ENCODE data around the gene TGM1. TPM values are rescaled to one million over a fixed set of nuclear protein-coding genes. Genes with fewer than 3 reads are reported as not detected.

TGM1 gene
- total RNA-seq, 1 experiment from 2014 or later: 2.9 TPM

- H4K8ac ChIP-seq (replicated peaks; ENCODE audit: insufficient read length, low read depth, low read length): no peak overlapping the region
- no peak overlapping the region for H2BK12ac ChIP-seq (ENCODE audit: insufficient read length, low read depth, low read length)
- H2AK5ac ChIP-seq (ENCODE audit: insufficient read length, low read length): no peak overlapping the region
- no peak for DNase-seq
- H3K14ac ChIP-seq (ENCODE audit: insufficient read depth, low read length): no peak overlapping the region
- H2BK5ac ChIP-seq (ENCODE audit: insufficient read length, low read length): no peak overlapping the region
- peaks cover 4 to 38% (median 8%) of the 10 kb centered on the region in 3 experiments; a peak in 6 of 7 replicates for H3K36me3 Mint-ChIP-seq (ENCODE audit: insufficient read depth in 1 of 3, low read depth in 3 of 3)
- no peaks in the 10 kb centered on the region for H3K79me1 ChIP-seq (ENCODE audit: insufficient read depth, low read depth, low read length, poor library complexity, severe bottlenecking)
- no peaks in the 10 kb centered on the region for H3K23me2 ChIP-seq (ENCODE audit: insufficient read length, low read depth, low read length, poor library complexity, severe bottlenecking)
- H4K91ac ChIP-seq (ENCODE audit: insufficient read length, low read depth, low read length): no peak overlapping the region
- no peaks in the 10 kb centered on the region for H3K4me1 Mint-ChIP-seq
- no peaks in the 10 kb centered on the region for H3K9me3 ChIP-seq (ENCODE audit: control insufficient read depth, low read depth, low read length)
- no peak for TF ChIP-seq CTCF (conservative IDR thresholded peaks at IDR 0.05)
- no peak overlapping the region for H2BK20ac ChIP-seq (ENCODE audit: low read depth, low read length, poor library complexity, severe bottlenecking)
- no peaks in the 10 kb centered on the region for H3K4me1 ChIP-seq (ENCODE audit: insufficient read depth, low read length)
- H3K79me2 ChIP-seq (ENCODE audit: insufficient read depth, low read length): no peaks in the 10 kb centered on the region
- H3K27ac Mint-ChIP-seq: no peak overlapping the region
- no peak overlapping the region for H3T11ph ChIP-seq (ENCODE audit: low read length)
- H2BK15ac ChIP-seq (ENCODE audit: low read depth, low read length): no peak overlapping the region
- H3K56ac ChIP-seq (ENCODE audit: insufficient read length, low read depth, low read length): no peak overlapping the region
- H3K23ac ChIP-seq (ENCODE audit: insufficient read length, low read depth, low read length): no peak overlapping the region
- no peaks in the 10 kb centered on the region for H3K27me3 Mint-ChIP-seq (ENCODE audit: low read depth)
- H3K4ac ChIP-seq (ENCODE audit: low read depth, low read length): no peak overlapping the region
- H4K20me1 ChIP-seq (ENCODE audit: control insufficient read depth, insufficient read depth, insufficient read length): no peaks in the 10 kb centered on the region
- H2BK120ac ChIP-seq (ENCODE audit: low read depth, low read length, poor library complexity, severe bottlenecking): no peak overlapping the region
- H3K18ac ChIP-seq (ENCODE audit: insufficient read length, low read depth, low read length): no peak overlapping the region
- no peak overlapping the region for H2AFZ ChIP-seq (ENCODE audit: low read length)
- no peak overlapping the region for H3K9ac ChIP-seq (ENCODE audit: extremely low read depth, insufficient read length, low read length)
- H4K5ac ChIP-seq (ENCODE audit: insufficient read length, low read depth, low read length): no peak overlapping the region
- no peak overlapping the region for H3K4me2 ChIP-seq (ENCODE audit: insufficient read depth, insufficient read length, low read length)
- WGBS (ENCODE audit: extremely low coverage, insufficient read length, low lambda C conversion rate): no CpG with 5 or more reads among the region's 9 CpGs
- no peaks in the 10 kb centered on the region for H3K27me3 ChIP-seq (ENCODE audit: insufficient read depth, low read length)
- no peaks in the 10 kb centered on the region for H3K9me3 Mint-ChIP-seq
- H3K27ac ChIP-seq (ENCODE audit: insufficient read length, low read depth, low read length): no peak overlapping the region
- no peak overlapping the region for H3K4me3 Mint-ChIP-seq
These were observed 27.8 kb upstream of the TGM1 start for GRCh38 chr14:24290746-24291145.
